ENCODE results near the gene ZNF891.

Gene ZNF891

DNA sequence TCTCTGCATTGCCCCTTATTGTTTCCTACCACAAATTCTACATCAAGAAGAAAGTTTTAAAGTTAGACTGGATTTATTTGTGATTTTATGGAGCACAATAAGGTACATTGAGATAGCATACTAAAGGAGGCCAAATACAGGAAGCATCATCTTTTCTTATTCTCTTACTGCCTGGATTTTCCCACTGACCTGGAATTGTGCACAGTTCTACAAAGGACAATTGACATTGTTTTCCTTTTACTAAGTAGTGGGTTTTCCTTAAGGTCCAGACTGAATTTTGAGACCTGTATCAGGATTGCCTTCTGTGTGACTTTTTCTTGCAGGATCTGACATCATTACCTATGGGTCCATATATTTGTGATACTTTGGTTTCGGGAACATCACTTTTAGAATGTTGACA, 68.1 kb downstream of the ZNF891 start:
- TF ChIP-seq, protein P1, sequence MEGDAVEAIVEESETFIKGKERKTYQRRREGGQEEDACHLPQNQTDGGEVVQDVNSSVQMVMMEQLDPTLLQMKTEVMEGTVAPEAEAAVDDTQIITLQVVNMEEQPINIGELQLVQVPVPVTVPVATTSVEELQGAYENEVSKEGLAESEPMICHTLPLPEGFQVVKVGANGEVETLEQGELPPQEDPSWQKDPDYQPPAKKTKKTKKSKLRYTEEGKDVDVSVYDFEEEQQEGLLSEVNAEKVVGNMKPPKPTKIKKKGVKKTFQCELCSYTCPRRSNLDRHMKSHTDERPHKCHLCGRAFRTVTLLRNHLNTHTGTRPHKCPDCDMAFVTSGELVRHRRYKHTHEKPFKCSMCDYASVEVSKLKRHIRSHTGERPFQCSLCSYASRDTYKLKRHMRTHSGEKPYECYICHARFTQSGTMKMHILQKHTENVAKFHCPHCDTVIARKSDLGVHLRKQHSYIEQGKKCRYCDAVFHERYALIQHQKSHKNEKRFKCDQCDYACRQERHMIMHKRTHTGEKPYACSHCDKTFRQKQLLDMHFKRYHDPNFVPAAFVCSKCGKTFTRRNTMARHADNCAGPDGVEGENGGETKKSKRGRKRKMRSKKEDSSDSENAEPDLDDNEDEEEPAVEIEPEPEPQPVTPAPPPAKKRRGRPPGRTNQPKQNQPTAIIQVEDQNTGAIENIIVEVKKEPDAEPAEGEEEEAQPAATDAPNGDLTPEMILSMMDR (IDR thresholded peaks at IDR 0.05; ENCODE audit: low read depth, low read length): no peak
- H3K4me3 ChIP-seq (ENCODE audit: low read depth, low read length): no peak overlapping the region

DNA sequence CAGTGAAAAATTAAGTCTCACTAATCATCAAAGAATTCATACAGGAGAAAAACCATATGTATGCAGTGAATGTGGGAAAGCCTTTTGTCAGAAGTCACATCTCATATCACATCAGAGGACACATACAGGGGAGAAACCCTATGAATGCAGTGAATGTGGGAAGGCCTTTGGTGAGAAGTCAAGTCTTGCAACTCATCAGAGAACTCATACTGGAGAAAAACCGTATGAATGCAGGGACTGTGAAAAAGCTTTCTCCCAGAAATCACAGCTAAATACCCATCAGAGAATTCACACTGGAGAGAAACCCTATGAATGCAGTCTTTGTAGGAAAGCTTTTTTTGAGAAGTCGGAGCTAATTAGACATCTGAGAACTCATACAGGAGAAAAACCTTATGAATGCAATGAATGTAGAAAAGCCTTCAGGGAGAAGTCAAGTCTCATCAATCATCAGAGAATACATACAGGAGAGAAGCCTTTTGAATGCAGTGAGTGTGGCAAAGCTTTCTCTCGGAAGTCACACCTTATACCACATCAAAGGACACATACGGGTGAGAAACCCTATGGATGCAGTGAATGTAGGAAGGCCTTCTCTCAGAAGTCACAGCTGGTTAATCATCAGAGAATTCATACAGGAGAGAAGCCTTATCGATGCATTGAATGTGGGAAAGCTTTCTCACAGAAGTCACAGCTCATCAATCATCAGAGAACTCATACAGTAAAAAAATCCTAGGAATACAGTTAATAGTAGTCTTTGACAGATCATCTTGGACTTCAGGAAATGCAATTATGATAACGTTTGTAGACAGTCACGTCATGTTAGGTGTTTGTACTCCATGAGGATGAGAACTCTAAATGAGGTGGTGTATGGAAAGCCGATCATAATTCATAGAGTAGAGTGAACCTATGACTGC, 71.6 kb downstream of the ZNF891 start:
- no peak overlapping the region for H3K4me3 ChIP-seq (ENCODE audit: low read depth, low read length)
- TF ChIP-seq, protein P1 (IDR thresholded peaks at IDR 0.05; ENCODE audit: low read depth, low read length): no peak

DNA sequence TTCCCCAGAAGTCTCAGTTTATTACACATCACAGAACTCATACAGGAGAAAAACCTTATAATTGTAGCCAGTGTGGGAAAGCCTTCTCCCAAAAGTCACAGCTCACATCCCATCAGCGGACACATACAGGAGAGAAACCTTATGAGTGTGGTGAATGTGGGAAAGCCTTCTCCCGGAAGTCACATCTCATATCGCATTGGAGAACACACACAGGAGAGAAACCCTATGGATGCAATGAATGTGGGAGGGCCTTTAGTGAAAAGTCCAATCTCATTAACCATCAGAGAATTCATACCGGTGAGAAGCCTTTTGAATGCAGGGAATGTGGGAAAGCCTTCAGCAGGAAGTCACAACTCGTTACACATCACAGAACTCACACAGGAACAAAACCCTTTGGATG, 72.6 kb downstream of the ZNF891 start:
- H3K4me3 ChIP-seq (ENCODE audit: low read depth, low read length): no peak overlapping the region
- TF ChIP-seq, protein P1 (IDR thresholded peaks at IDR 0.05; ENCODE audit: low read depth, low read length): no peak

Measured in WI38 (cell line).